ENCODE results near the gene ZCWPW2. TPM values are rescaled to one million over a fixed set of nuclear protein-coding genes. Genes with fewer than 3 reads are reported as not detected.

Gene ZCWPW2
- polyA plus RNA-seq, 1 donor, result 2.8 TPM

Other genes with a start within 250 kb of the ZCWPW2 start
- gene CMC1, start 107.1 kb upstream of the ZCWPW2 start, polyA plus RNA-seq (ENCODE audit: insufficient read length), result 31.5 TPM
- 132 TPM for gene AZI2, start 103 bp downstream of the ZCWPW2 start, polyA plus RNA-seq (ENCODE audit: insufficient read length)